Liver (tissue), 3 donors: ENCODE results near the gene SAMD5.

Experiments used
- EGR1 ChIP-seq, 2 donors: IDR thresholded peaks; 2 replicates each; pipeline ENCODE4 v1.6.1; 2016 to 2018; ENCODE audit warnings: antibody characterized with exemption in 2 of 2, low read depth in 2 of 2
- GABPA ChIP-seq, 2 donors: IDR thresholded peaks in 1 of 2; conservative IDR thresholded peaks in 1 of 2; 2 replicates each; pipeline ENCODE4 v1.6.1; 2016; ENCODE audit warnings: antibody characterized with exemption in 2 of 2, mild to moderate bottlenecking in 1 of 2, moderate library complexity in 1 of 2
- JUND ChIP-seq, 2 donors: IDR thresholded peaks; 2 replicates each; pipeline ENCODE4 v1.6.1; 2016; ENCODE audit warnings: antibody characterized with exemption in 2 of 2
- RAD21 ChIP-seq, 2 donors: IDR thresholded peaks; 2 replicates each; pipeline ENCODE4 v1.6.1; 2016; ENCODE audit warnings: antibody characterized with exemption in 2 of 2, mild to moderate bottlenecking in 2 of 2
- REST ChIP-seq: IDR thresholded peaks from 2 replicates; pipeline ENCODE4 v1.6.1; 2016; ENCODE audit warnings: antibody characterized with exemption, mild to moderate bottlenecking
- RXRA ChIP-seq, 2 donors: IDR thresholded peaks; 2 replicates each; pipeline ENCODE4 v1.6.1; 2017 to 2018; ENCODE audit warnings: antibody characterized with exemption in 2 of 2, mild to moderate bottlenecking in 1 of 2
- SP1 ChIP-seq: IDR thresholded peaks from 2 replicates; pipeline ENCODE4 v1.6.1; 2018; ENCODE audit warnings: antibody characterized with exemption, mild to moderate bottlenecking
- TAF1 ChIP-seq: conservative IDR thresholded peaks from 2 replicates; pipeline ENCODE4 v1.6.1; 2016; ENCODE audit warnings: antibody characterized with exemption, mild to moderate bottlenecking
- YY1 ChIP-seq: IDR thresholded peaks from 2 replicates; pipeline ENCODE4 v1.6.1; 2016; ENCODE audit warnings: antibody characterized with exemption, mild to moderate bottlenecking
- TF ChIP-seq, protein P1 (sequence below): fragments of 150-350 bp; IDR thresholded peaks from 2 replicates; pipeline ENCODE4 v1.5.1; 2017; ENCODE audit warnings: improper control_type of control experiment, low read depth, low read length; ENCODE audit not compliant: missing input control
- TF ChIP-seq, protein P2 (sequence below): IDR thresholded peaks from 2 replicates; pipeline ENCODE4 v1.6.1; 2016; ENCODE audit warnings: antibody characterized with exemption
- TF ChIP-seq, protein P3 (sequence below): IDR thresholded peaks from 2 replicates; pipeline ENCODE4 v1.6.1; 2016; ENCODE audit warnings: antibody characterized with exemption
- donor health status: healthy.
- donor health status: healthy.

- TF ChIP-seq, protein P1, sequence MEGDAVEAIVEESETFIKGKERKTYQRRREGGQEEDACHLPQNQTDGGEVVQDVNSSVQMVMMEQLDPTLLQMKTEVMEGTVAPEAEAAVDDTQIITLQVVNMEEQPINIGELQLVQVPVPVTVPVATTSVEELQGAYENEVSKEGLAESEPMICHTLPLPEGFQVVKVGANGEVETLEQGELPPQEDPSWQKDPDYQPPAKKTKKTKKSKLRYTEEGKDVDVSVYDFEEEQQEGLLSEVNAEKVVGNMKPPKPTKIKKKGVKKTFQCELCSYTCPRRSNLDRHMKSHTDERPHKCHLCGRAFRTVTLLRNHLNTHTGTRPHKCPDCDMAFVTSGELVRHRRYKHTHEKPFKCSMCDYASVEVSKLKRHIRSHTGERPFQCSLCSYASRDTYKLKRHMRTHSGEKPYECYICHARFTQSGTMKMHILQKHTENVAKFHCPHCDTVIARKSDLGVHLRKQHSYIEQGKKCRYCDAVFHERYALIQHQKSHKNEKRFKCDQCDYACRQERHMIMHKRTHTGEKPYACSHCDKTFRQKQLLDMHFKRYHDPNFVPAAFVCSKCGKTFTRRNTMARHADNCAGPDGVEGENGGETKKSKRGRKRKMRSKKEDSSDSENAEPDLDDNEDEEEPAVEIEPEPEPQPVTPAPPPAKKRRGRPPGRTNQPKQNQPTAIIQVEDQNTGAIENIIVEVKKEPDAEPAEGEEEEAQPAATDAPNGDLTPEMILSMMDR, result no peak
- TF ChIP-seq, protein P2, sequence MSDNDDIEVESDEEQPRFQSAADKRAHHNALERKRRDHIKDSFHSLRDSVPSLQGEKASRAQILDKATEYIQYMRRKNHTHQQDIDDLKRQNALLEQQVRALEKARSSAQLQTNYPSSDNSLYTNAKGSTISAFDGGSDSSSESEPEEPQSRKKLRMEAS, result no peak
- TF ChIP-seq TAF1 (no peak), RAD21 (IDR thresholded peaks at IDR 0.05) (no peak), SP1 (no peak), EGR1 (IDR thresholded peaks at IDR 0.05; ENCODE audit: low read depth in 2 of 2) (no peak), JUND (IDR thresholded peaks at IDR 0.05) (no peak), YY1 (no peak), REST (no peak), GABPA (IDR thresholded peaks at IDR 0.05 in 1 of 2, conservative IDR thresholded peaks at IDR 0.05 in 1 of 2) (no peak), RXRA (IDR thresholded peaks at IDR 0.05) (no peak)
- TF ChIP-seq, protein P3, sequence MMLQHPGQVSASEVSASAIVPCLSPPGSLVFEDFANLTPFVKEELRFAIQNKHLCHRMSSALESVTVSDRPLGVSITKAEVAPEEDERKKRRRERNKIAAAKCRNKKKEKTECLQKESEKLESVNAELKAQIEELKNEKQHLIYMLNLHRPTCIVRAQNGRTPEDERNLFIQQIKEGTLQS, result no peak
Measured at GRCh38 chr6:147570681-147571080, 62.2 kb downstream of the SAMD5 start.
